PC-3 (cell line): ENCODE results near the gene EXOC4.

Experiments
- CTCF ChIP-seq: fragments of 300-600 bp; sonication (generic); conservative IDR thresholded peaks from 2 replicates; pipeline ENCODE4 v1.5.1; 2017; ENCODE audit warnings: antibody characterized with exemption, low read depth, mild to moderate bottlenecking, low read length
- EZH2 ChIP-seq: fragments of 300-600 bp; sonication (generic); IDR thresholded peaks from one replicate; pipeline ENCODE4 v1.6.1; 2017; ENCODE audit warnings: antibody characterized with exemption, mild to moderate bottlenecking, low read length; ENCODE audit not compliant: unreplicated experiment
- EZH2phosphoT487 ChIP-seq: fragments of 300-600 bp; sonication (generic); IDR thresholded peaks from 2 replicates; pipeline ENCODE4 v1.6.1; 2018; ENCODE audit warnings: mild to moderate bottlenecking, antibody characterized with exemption, low read length, borderline replicate concordance

- TF ChIP-seq EZH2 (no peak), CTCF (no peak), EZH2phosphoT487 (no peak)
Observed at GRCh38 chr7:133501771-133502170, 248.9 kb downstream of the EXOC4 start.
